ENCODE results near the gene MT1B. TPM values are rescaled to one million over a fixed set of nuclear protein-coding genes. Genes with fewer than 3 reads are reported as not detected.

MT1B gene
- total and polyA plus RNA-seq, 7 donors = not detected

GRCh38 chr16:56697456-56698155 lies 45.9 kb downstream of the MT1B start:
- ATAC-seq (no peak), DNase-seq (no peak)
- WGBS, 3 donors = 80 to 90% (median 90%) methylated on average over 5 of the region's 5 CpGs
- Histone ChIP-seq H3K4me1 (no peaks in the 10 kb centered on the region), H3K4me3 (no peak overlapping the region), H3K36me3 (ENCODE audit: insufficient read depth in 1 of 2, low read depth in 1 of 2) (no peaks in the 10 kb centered on the region), H3K27me3 (ENCODE audit: insufficient read depth in 3 of 3, low read length in 2 of 3) (no peaks in the 10 kb centered on the region), H3K9me3 (no peaks in the 10 kb centered on the region), H3K27ac (no peak overlapping the region)
- no peak for TF ChIP-seq CTCF (IDR thresholded peaks at IDR 0.05)
- intact Hi-C loops (cut with DNase I) = no loop called here

GRCh38 chr16:56700195-56700594 lies 48.5 kb downstream of the MT1B start:
- 19 to 100% (median 46%) methylated on average over 1 of the region's 1 CpG for WGBS, 3 donors
- intact Hi-C loops (cut with DNase I) = loop anchor here (5.0 to 10.0 kb wide), 3 partner anchors 98 to 188 kb away; no protein-coding TSS in a partner anchor

DNA sequence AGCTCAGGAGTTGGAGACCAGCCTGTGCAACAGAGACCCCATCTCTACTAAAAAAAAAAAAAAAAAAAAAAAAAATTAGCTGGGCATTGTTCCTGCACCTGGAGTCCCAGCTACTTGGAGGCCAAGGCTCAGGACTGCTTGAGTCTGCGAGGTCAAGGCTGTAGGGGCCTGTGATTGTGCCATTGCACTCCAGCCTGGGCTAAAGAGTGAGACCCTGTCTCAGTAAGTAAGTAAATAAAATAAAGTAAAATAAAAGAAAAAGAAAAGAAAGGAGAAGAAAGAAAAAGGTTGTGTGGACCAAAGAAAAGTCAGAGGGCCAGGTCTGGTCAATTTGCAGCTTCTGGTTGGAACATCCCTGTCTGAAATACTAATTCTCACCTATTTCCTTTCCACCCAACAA lies 48.9 kb downstream of the MT1B start:
- intact Hi-C loops (cut with DNase I) = loop anchor here (5.0 to 10.0 kb wide), 3 partner anchors 98 to 188 kb away; no protein-coding TSS in a partner anchor
- WGBS, 3 donors = 96 to 100% (median 100%) methylated on average over 1 of the region's 1 CpG
- ATAC-seq = no peak

More at GRCh38 chr16:56700195-56700594, 48.5 kb downstream of the MT1B start:
- Histone ChIP-seq H3K9me3 (no peaks in the 10 kb centered on the region), H3K27ac (no peak overlapping the region), H3K4me3 (no peak overlapping the region), H3K27me3 (ENCODE audit: insufficient read depth in 3 of 3, low read length in 2 of 3) (no peaks in the 10 kb centered on the region), H3K4me1 (no peaks in the 10 kb centered on the region), H3K36me3 (ENCODE audit: insufficient read depth in 1 of 2, low read depth in 1 of 2) (no peaks in the 10 kb centered on the region)
- ATAC-seq (no peak), DNase-seq (no peak)
- no peak for TF ChIP-seq CTCF (IDR thresholded peaks at IDR 0.05)

GRCh38 chr16:56701534-56701933 lies 49.8 kb downstream of the MT1B start:
- H3K4me1 ChIP-seq = no peaks in the 10 kb centered on the region
- H3K27ac ChIP-seq = no peak overlapping the region
- H3K4me3 ChIP-seq = no peak overlapping the region
- 83 to 87% (median 85%) methylated on average over 7 of the region's 7 CpGs for WGBS, 3 donors
- no peaks in the 10 kb centered on the region for H3K9me3 ChIP-seq
- no peaks in the 10 kb centered on the region for H3K27me3 ChIP-seq (ENCODE audit: insufficient read depth in 3 of 3, low read length in 2 of 3)
- DNase-seq (no peak), ATAC-seq (peak in 2 of 4 donors; percentile 27 to 32)
- no peak for TF ChIP-seq CTCF (IDR thresholded peaks at IDR 0.05)
- intact Hi-C loops (cut with DNase I) = loop anchor here (5.0 to 10.0 kb wide), 3 partner anchors 99 to 189 kb away; no protein-coding TSS in a partner anchor
- no peaks in the 10 kb centered on the region for H3K36me3 ChIP-seq (ENCODE audit: insufficient read depth in 1 of 2, low read depth in 1 of 2)

More for the DNA sequence above, 48.9 kb downstream of the MT1B start:
- DNase-seq = no peak
- TF ChIP-seq CTCF (IDR thresholded peaks at IDR 0.05) = no peak
- H3K36me3 ChIP-seq (ENCODE audit: insufficient read depth in 1 of 2, low read depth in 1 of 2) = no peaks in the 10 kb centered on the region
- no peaks in the 10 kb centered on the region for H3K4me1 ChIP-seq
- H3K27ac ChIP-seq = no peak overlapping the region
- no peak overlapping the region for H3K4me3 ChIP-seq
- no peaks in the 10 kb centered on the region for H3K27me3 ChIP-seq (ENCODE audit: insufficient read depth in 3 of 3, low read length in 2 of 3)
- no peaks in the 10 kb centered on the region for H3K9me3 ChIP-seq

Other genes starting within 250 kb of the MT1B start
- 100 to 1,000 TPM; 146 to 270 (median 194) TPM for gene AMFR, start 226.3 kb upstream of the MT1B start, total RNA-seq
- 100 to 1,000 TPM; 106 to 453 (median 160) TPM for gene AMFR, start 226.3 kb upstream of the MT1B start, polyA plus RNA-seq
- 10 to 100 TPM; 41.1 to 52.4 (median 48.5) TPM for gene NUDT21, start 200.6 kb upstream of the MT1B start, total RNA-seq
- gene NUDT21, start 200.6 kb upstream of the MT1B start, polyA plus RNA-seq = 10 to 100 TPM; 16.9 to 39.0 (median 28.6) TPM
- gene OGFOD1, start 200.3 kb upstream of the MT1B start, total RNA-seq = 10 to 100 TPM; 56.3 to 97.6 (median 73.4) TPM
- 100 to 1,000 TPM in 1 of 3 donors, 10 to 100 TPM in 2; 40.9 to 100 (median 42.6) TPM for gene OGFOD1, start 200.3 kb upstream of the MT1B start, polyA plus RNA-seq
- gene BBS2, start 131.9 kb upstream of the MT1B start, total RNA-seq = 10 to 100 TPM; 29.1 to 70.6 (median 39.9) TPM
- gene BBS2, start 131.9 kb upstream of the MT1B start, polyA plus RNA-seq = 10 to 100 TPM; 19.1 to 31.0 (median 30.3) TPM
- gene MT4, start 86.8 kb upstream of the MT1B start, total RNA-seq = not detected
- gene MT4, start 86.8 kb upstream of the MT1B start, polyA plus RNA-seq = not detected
- gene MT3, start 62.4 kb upstream of the MT1B start, total RNA-seq = 10 to 100 TPM in 1 of 4 donors, 1 to 10 TPM in 1, under 1 TPM in 1, not detected in 1; 0.57 to 10.5 (median 5.9) TPM
- gene MT3, start 62.4 kb upstream of the MT1B start, polyA plus RNA-seq = 1 to 10 TPM in 2 of 3 donors, under 1 TPM in 1; 0.80 to 7.3 (median 2.5) TPM
- gene MT2A, start 43.3 kb upstream of the MT1B start, total RNA-seq = 1,000 to 10,000 TPM in 3 of 4 donors, 100 to 1,000 TPM in 1; 342 to 5,614 (median 2,291) TPM
- over 10,000 TPM in 1 of 3 donors, 1,000 to 10,000 TPM in 2; 1,603 to 11,565 (median 3,170) TPM for gene MT2A, start 43.3 kb upstream of the MT1B start, polyA plus RNA-seq
- gene MT1E, start 26.1 kb upstream of the MT1B start, total RNA-seq = 100 to 1,000 TPM in 2 of 4 donors, 10 to 100 TPM in 2; 44.1 to 669 (median 256) TPM
- 100 to 1,000 TPM; 122 to 556 (median 477) TPM for gene MT1E, start 26.1 kb upstream of the MT1B start, polyA plus RNA-seq
- 100 to 1,000 TPM in 1 of 4 donors, 10 to 100 TPM in 1, 1 to 10 TPM in 2; 1.4 to 288 (median 12.8) TPM for gene MT1M, start 19.2 kb upstream of the MT1B start, total RNA-seq
- gene MT1M, start 19.2 kb upstream of the MT1B start, polyA plus RNA-seq = 100 to 1,000 TPM in 2 of 3 donors, 10 to 100 TPM in 1; 21.8 to 569 (median 300) TPM
- gene MT1A, start 13.2 kb upstream of the MT1B start, total RNA-seq = 1,000 to 10,000 TPM in 1 of 4 donors, 10 to 100 TPM in 1, 1 to 10 TPM in 2; 4.0 to 1,028 (median 22.4) TPM
- gene MT1A, start 13.2 kb upstream of the MT1B start, polyA plus RNA-seq = 1,000 to 10,000 TPM in 2 of 3 donors, 100 to 1,000 TPM in 1; 128 to 4,396 (median 1,331) TPM
- 1 to 10 TPM in 2 of 4 donors, under 1 TPM in 1, not detected in 1; 0.73 to 1.3 (median 1.2) TPM for gene MT1F, start 6.1 kb downstream of the MT1B start, total RNA-seq
- gene MT1F, start 6.1 kb downstream of the MT1B start, polyA plus RNA-seq = 1 to 10 TPM; 1.1 to 3.2 (median 1.5) TPM
- 1 to 10 TPM; 1.0 to 7.8 (median 4.3) TPM for gene MT1G, start 16.2 kb downstream of the MT1B start, total RNA-seq
- gene MT1G, start 16.2 kb downstream of the MT1B start, polyA plus RNA-seq = 10 to 100 TPM in 2 of 3 donors, 1 to 10 TPM in 1; 3.7 to 24.1 (median 13.1) TPM
- gene MT1H, start 17.9 kb downstream of the MT1B start, total RNA-seq = not detected
- not detected for gene MT1H, start 17.9 kb downstream of the MT1B start, polyA plus RNA-seq
- gene MT1X, start 30.6 kb downstream of the MT1B start, total RNA-seq = 1,000 to 10,000 TPM in 3 of 4 donors, 100 to 1,000 TPM in 1; 481 to 5,859 (median 2,812) TPM
- gene MT1X, start 30.6 kb downstream of the MT1B start, polyA plus RNA-seq = over 10,000 TPM in 1 of 3 donors, 1,000 to 10,000 TPM in 2; 4,054 to 16,364 (median 8,652) TPM
- 10 to 100 TPM; 25.0 to 41.9 (median 26.4) TPM for gene NUP93, start 78.2 kb downstream of the MT1B start, total RNA-seq
- gene NUP93, start 78.2 kb downstream of the MT1B start, polyA plus RNA-seq = 10 to 100 TPM; 16.5 to 44.3 (median 20.0) TPM
- gene SLC12A3, start 213.3 kb downstream of the MT1B start, total RNA-seq = under 1 TPM in 1 of 4 donors, not detected in 3; 0.06 TPM
- gene SLC12A3, start 213.3 kb downstream of the MT1B start, polyA plus RNA-seq = under 1 TPM in 1 of 3 donors, not detected in 2; 0.01 TPM